Rectal smooth muscle tissue (tissue), 1 donor: Measurements from ENCODE around the gene CFAP57.

Experiments
- H3K27ac ChIP-seq: one replicate; pipeline ENCODE4 v1.7.0; 2013; ENCODE audit warnings: low read depth, low read length, inconsistent platforms
- H3K27me3 ChIP-seq: one replicate; pipeline ENCODE4 v1.7.0; 2013; ENCODE audit warnings: low read length; ENCODE audit not compliant: control insufficient read depth, insufficient read depth
- H3K36me3 ChIP-seq: one replicate; pipeline ENCODE4 v1.7.0; 2013; ENCODE audit warnings: low read length; ENCODE audit not compliant: control insufficient read depth, insufficient read depth
- H3K4me1 ChIP-seq: one replicate; pipeline ENCODE4 v1.7.0; 2013; ENCODE audit warnings: low read length; ENCODE audit not compliant: control insufficient read depth, insufficient read depth
- H3K4me3 ChIP-seq: one replicate; pipeline ENCODE4 v1.7.0; 2013; ENCODE audit warnings: low read length
- H3K9ac ChIP-seq: one replicate; pipeline ENCODE4 v1.7.0; 2013; ENCODE audit warnings: low read length

The CFAP57 gene

DNA sequence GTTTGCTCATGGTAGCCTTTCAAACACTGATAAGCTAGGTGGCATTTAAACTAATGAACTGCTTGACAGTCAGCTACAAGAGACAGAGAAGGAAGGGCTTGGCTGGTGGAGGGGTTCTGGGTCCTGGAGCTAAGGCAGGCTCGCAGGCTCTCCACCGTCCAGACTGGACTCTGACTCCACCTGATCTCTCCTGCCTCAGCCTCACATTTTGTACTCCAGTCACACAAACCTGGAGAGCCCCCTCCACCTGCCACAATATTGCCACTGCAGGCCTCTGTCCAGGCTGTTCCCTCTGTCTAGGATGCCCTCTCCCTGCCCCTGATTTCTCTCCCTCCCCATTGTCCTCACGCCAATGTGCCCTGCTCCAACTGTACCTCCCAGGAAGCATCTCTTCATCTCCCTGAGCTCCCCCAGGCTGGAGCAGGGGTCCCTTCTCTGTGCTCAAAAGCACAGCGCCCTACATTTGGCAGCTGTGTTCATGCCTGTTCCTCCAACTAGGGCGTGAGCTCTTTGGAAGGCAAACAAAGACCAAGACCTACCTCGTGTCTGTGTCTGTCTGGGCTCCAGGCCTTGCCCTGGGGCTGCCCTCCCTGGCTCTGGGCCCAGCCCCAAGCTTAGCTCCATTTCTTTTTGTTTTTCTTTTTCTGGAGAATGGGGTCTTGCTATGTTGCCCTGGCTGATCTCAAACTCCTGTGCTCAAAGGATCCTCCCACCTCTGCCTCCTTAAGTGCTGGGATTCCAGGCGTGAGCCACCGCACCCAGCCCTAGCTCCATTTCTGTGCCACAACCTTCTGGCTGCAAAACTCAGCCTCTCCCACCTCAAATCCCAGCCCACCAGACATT, 131.6 kb downstream of the CFAP57 start:
- H3K4me1 ChIP-seq, result no peaks in the 10 kb centered on the region
- no peaks in the 10 kb centered on the region for H3K36me3 ChIP-seq
- H3K27me3 ChIP-seq, result no peaks in the 10 kb centered on the region
- no peak overlapping the region for H3K4me3 ChIP-seq
- peak overlapping the region; percentile 19 for H3K9ac ChIP-seq
- no peak overlapping the region for H3K27ac ChIP-seq
